Activated T-helper 17 cell treated with anti-CD3 and anti-CD28 coated beads, Interleukin-2, amount 50 U/mL, for 72 hours (primary cell): ENCODE measurements around the gene PPID. TPM values are rescaled to one million over a fixed set of nuclear protein-coding genes. Genes with fewer than 3 reads are reported as not detected.
"Not testable (repeated sequence)": the region's sequence is repeated elsewhere in the genome, so short reads cannot be mapped to it uniquely, and the experiment has no call there.

Source experiments
- ATAC-seq: fragments of 150-1000 bp; cut with Tn5 transposase; replicated peaks from 2 replicates; pipeline ENCODE4 v1.10.0; 2021; ENCODE audit warnings: mild to moderate bottlenecking, moderate library complexity
- H3K27ac Mint-ChIP-seq: one replicate; pipeline ENCODE4 v1.8.0; 2022; ENCODE audit warnings: mixed read lengths
- H3K27me3 Mint-ChIP-seq: one replicate; pipeline ENCODE4 v1.8.0; 2022; ENCODE audit warnings: mixed read lengths
- H3K36me3 Mint-ChIP-seq: one replicate; pipeline ENCODE4 v1.8.0; 2022; ENCODE audit warnings: low read depth, mild to moderate bottlenecking, mixed read lengths
- H3K4me1 Mint-ChIP-seq: one replicate; pipeline ENCODE4 v1.8.0; 2022; ENCODE audit warnings: mixed read lengths
- H3K4me3 Mint-ChIP-seq: one replicate; pipeline ENCODE4 v1.8.0; 2022; ENCODE audit warnings: mild to moderate bottlenecking, mixed read lengths
- H3K9me3 Mint-ChIP-seq: one replicate; pipeline ENCODE4 v1.8.0; 2022; ENCODE audit warnings: mixed read lengths
- total RNA-seq, 2 donors: library from RNA; stranded (reverse); gene quantifications; one replicate each; pipeline ENCODE4 v1.2.3, GENCODE V29; 2022

PPID gene
- total RNA-seq, 2 donors from 2014 or later = 54.6 to 151 TPM

DNA sequence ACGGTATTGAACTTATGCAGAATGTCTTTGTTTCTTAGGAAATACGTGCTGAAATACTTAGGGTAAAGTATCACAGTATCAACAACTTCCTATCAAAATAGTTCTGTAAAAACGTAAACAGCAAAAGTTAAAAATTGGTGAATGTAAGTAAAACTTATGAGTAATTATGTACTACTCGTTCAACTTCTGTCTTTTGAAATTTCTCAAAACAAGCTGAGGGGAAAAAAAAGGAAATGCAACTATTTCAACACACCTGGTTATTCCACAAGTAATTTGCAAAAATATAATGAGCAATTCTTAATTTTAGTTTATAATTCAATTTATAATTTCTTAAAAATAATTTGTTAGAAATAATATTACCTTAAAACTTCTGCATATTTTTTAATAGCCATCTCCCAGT is 8.3 kb downstream of the PPID start:
- Mint-ChIP-seq H3K4me3 (no peak overlapping the region), H3K4me1 (peaks cover 18% of the 10 kb centered on the region), H3K9me3 (no peaks in the 10 kb centered on the region), H3K36me3 (peaks cover 100% of the 10 kb centered on the region), H3K27me3 (no peaks in the 10 kb centered on the region), H3K27ac (no peak overlapping the region)
- no peak for ATAC-seq

DNA sequence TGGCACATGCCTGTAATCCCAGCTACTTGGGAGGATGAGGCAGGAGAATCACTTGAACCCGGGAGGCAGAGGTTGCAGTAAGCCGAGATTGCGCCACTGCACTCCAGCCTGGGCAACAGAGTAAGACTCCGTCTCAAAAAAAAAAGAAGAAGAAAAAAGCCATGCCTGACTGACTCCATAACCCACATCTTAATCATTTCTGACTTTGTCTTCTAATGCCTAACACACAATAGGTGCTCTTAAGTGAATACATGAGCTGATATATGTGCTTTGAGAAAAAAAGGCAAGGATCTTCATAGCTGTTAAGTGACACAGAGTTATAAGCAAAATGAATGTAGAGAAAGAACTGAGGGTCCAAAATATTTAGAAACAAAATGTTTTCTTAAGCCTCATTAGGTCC is 10.6 kb downstream of the PPID start:
- H3K4me3 Mint-ChIP-seq, H3K9me3 Mint-ChIP-seq, H3K27ac Mint-ChIP-seq, H3K4me1 Mint-ChIP-seq, H3K27me3 Mint-ChIP-seq, ATAC-seq: not testable (repeated sequence)
- H3K36me3 Mint-ChIP-seq = peaks cover 100% of the 10 kb centered on the region

DNA sequence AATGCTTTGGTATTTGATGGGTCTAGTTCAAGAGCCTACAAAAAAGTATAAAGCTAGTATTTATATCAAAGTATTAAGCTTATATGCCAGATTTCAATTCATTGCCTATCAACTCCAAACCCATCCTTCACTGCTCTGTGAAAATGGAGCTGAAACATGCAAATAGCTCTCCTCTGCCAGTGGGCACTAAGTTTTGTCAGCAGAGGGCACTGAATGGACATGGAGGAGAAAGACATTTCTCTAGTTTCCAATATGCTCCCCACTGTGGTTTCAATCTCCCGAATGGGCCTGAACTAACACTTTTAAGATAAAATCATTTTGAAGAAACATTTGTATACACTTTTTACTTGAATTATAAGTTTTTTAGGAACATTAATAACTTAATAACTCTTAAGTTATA is 12.4 kb downstream of the PPID start:
- Mint-ChIP-seq H3K36me3 (peaks cover 100% of the 10 kb centered on the region), H3K4me1 (no peaks in the 10 kb centered on the region), H3K27ac (no peak overlapping the region), H3K4me3 (no peak overlapping the region), H3K27me3 (no peaks in the 10 kb centered on the region), H3K9me3 (no peaks in the 10 kb centered on the region)
- ATAC-seq = no peak

DNA sequence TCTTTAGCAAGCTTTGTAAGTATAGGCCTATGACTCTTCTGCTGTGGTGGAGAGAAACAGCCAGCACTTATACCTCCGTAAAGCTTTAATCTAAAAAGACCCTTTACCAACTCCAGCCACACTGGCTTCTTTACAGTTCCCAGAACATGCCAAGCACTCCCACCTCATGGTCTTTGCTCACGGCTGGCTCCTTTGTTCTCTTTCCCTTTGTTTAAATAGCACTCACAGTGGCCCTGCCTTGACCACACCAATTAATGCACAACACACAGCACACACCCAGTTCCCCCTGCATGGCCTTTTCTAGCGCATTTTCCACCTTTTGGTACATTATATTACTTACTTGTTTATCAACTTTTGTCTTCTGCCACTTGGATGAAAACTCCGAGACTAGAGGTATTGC is 18.9 kb downstream of the PPID start:
- Mint-ChIP-seq H3K27ac (no peak overlapping the region), H3K9me3 (no peaks in the 10 kb centered on the region), H3K27me3 (no peaks in the 10 kb centered on the region), H3K4me1 (no peaks in the 10 kb centered on the region), H3K36me3 (peaks cover 60% of the 10 kb centered on the region), H3K4me3 (no peak overlapping the region)
- no peak for ATAC-seq

DNA sequence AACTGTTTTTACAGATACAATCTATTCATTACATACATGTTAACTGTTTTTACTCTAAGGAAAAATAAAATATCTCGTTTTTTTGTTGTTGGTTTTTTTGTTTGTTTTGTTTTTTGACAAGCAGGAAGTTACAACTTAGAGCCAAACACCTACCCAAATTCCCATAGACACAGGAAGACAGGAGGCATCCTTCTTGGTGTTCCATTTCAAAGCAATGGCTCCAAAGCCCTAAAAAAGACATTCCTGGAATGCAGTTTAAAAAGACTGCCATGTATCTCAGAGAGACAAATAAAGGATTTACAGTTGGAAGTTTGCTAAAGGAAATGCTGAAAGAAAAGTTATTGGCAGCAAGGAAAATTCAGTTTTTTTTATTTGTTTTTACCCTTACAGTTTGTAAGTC is 34.4 kb downstream of the PPID start:
- no peak overlapping the region for H3K27ac Mint-ChIP-seq
- no peak overlapping the region for H3K4me3 Mint-ChIP-seq
- no peak for ATAC-seq
- H3K27me3 Mint-ChIP-seq = no peaks in the 10 kb centered on the region
- peaks cover 40% of the 10 kb centered on the region for H3K36me3 Mint-ChIP-seq
- H3K9me3 Mint-ChIP-seq = no peaks in the 10 kb centered on the region
- H3K4me1 Mint-ChIP-seq = no peaks in the 10 kb centered on the region

DNA sequence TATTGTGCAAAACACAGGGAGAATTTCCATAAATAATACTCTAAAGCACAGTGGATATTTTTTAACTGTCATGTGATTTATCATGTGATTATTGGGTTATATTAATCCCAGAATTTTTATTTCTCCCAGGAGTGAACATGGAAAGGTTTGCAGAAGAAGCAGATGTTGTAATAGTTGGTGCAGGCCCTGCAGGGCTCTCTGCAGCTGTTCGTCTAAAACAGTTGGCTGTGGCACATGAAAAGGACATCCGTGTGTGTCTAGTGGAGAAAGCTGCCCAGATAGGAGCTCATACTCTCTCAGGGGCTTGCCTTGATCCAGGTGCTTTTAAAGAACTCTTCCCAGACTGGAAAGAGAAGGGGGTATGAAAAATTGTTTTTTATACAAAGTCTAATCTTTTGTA is 41.1 kb downstream of the PPID start:
- no peaks in the 10 kb centered on the region for H3K4me1 Mint-ChIP-seq
- no peak overlapping the region for H3K27ac Mint-ChIP-seq
- no peak overlapping the region for H3K4me3 Mint-ChIP-seq
- no peaks in the 10 kb centered on the region for H3K9me3 Mint-ChIP-seq
- ATAC-seq = no peak
- peaks cover 37% of the 10 kb centered on the region for H3K36me3 Mint-ChIP-seq
- H3K27me3 Mint-ChIP-seq = no peaks in the 10 kb centered on the region

DNA sequence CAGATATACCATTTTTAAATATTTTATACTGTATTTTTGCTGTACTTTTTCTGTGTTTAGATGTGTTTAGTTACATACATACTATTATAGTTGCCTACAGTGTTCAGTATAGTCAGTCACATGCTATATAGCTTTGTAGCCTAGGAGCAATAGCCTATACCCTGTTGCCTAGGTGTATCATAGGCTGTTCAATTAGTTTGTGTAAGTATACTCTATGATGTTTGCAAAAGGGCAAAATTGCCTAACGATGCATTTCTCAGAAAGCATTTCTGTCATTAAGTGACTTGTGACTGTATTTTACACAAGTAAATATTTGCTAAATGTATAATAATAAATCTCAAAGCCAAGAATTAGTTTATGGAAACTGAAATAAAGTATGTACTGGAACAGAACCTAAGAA is 41.6 kb downstream of the PPID start:
- Mint-ChIP-seq H3K4me1 (no peaks in the 10 kb centered on the region), H3K4me3 (no peak overlapping the region), H3K27ac (no peak overlapping the region), H3K36me3 (peaks cover 35% of the 10 kb centered on the region), H3K27me3 (no peaks in the 10 kb centered on the region), H3K9me3 (no peaks in the 10 kb centered on the region)
- ATAC-seq = no peak

DNA sequence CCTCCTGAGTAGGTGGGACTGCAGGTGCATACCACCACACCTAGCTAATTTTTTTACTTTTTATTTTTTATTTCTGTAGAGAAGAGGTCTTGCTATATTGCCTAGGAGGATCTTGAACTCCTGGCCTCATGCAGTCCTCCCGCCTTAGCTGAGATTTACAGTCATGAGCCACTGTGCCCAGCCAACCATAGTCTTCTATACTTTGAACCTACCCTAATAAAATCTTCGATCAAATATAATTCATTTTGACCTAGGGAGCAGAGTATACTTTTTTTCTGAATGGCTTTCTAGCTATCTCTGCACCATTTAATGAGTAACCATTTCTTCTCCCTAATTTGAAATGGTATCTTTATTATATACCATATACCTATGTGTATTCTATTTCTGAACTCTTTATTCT is 44.4 kb downstream of the PPID start:
- no peak overlapping the region for H3K4me3 Mint-ChIP-seq
- no peak overlapping the region for H3K27ac Mint-ChIP-seq
- H3K27me3 Mint-ChIP-seq = no peaks in the 10 kb centered on the region
- H3K9me3 Mint-ChIP-seq = no peaks in the 10 kb centered on the region
- H3K4me1 Mint-ChIP-seq = no peaks in the 10 kb centered on the region
- no peak for ATAC-seq
- H3K36me3 Mint-ChIP-seq = peaks cover 22% of the 10 kb centered on the region

DNA sequence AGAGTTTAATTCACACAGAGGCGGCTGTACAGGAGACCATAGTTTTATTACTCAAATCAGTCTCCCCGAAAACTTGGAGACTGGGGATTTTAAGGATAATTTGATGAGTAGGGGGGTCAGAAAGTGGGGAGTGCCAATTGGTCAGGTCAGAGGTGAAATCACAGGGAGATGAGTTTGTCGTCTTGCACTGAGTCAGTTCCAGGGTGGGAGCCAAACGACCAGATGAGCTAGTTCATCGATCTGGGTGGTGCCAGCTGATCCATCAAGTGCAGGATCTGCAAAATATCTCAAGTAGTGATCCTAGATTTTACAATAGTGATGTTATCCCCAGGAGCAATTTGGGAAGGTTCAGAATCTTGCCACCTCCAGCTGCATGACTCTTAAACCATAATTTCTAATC is 47.1 kb downstream of the PPID start:
- no peak for ATAC-seq
- Mint-ChIP-seq H3K4me1 (no peaks in the 10 kb centered on the region), H3K36me3 (peaks cover 27% of the 10 kb centered on the region), H3K27ac (no peak overlapping the region), H3K4me3 (no peak overlapping the region), H3K9me3 (no peaks in the 10 kb centered on the region), H3K27me3 (no peaks in the 10 kb centered on the region)

DNA sequence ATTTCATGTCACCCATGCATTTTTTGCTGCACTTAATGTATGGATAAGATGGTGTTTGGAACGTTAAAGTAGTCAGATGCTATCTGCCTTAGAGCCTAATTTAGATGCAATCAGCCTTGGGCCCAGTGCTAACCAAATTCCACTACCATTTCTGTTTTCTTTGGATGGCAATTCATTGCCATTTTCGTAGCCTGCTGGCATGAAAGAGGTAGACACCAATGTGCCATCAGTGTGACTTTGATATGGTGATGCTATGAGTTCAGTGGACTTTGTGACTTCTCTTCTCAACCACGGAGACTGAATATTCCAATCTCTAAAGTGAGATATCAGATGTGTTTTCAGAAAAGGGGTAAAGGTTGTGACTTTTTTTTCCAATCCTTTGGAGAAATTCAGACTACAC is 49.6 kb downstream of the PPID start:
- no peak for ATAC-seq
- Mint-ChIP-seq H3K36me3 (peaks cover 28% of the 10 kb centered on the region), H3K27ac (no peak overlapping the region), H3K4me1 (peaks cover 8% of the 10 kb centered on the region), H3K9me3 (no peaks in the 10 kb centered on the region), H3K4me3 (peak overlapping the region; percentile 99), H3K27me3 (no peaks in the 10 kb centered on the region)

DNA sequence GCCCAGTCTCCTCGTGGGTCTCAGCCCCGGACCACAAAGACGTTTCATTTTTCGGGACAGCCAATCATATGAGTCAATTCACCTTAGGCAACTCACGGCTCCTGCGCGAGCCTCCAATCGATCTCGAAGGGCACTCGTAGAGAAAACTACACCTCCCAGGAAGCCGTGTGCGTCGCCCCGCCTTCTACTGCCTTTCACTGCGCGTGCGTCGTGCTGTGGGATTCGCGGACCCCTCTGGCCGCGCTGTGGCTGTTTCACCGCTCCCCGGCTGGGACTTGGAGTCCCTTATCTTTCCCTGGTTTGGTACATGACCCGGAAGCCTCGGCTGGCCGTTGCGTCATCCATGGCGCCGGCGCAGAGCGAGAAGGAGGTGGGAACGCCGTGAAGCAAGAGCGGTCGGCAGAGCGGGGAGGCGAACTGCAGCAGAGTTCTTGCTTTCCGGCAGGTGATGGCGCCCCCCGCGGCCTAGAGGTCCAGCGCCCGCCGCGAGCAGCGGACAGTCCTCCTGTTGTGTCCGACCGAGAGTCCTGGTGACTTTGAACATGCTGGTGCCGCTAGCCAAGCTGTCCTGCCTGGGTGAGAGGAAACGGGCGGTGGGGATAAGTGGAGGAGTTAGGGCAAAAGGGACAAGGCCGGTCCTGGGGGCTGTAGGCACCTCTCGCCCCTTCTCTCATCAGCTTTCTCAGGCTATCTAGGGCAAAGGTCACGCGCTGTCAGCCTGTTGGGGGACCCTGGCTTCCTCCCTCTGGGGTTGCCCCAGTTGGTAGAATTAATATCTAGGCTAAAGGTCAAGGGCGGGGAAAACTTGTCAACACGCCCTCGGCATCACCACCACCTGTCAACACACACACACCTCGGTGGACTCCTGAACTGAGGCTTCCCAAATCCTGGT is 51.0 kb downstream of the PPID start, which contains the start of gene ETFDH:
TSS of gene ETFDH (plus strand) at position 382 of the 892 bp plus-strand sequence. CDS start at position 543, 161 bp downstream.
- Mint-ChIP-seq H3K4me3 (peak within 1 kb of the TSS; percentile 99), H3K27ac (peak within 1 kb of the TSS; percentile 99), H3K9me3 (no peaks in the 10 kb centered on the region), H3K27me3 (no peaks in the 10 kb centered on the region), H3K36me3 (peaks cover 34% of the 10 kb centered on the region), H3K4me1 (peaks cover 8% of the 10 kb centered on the region)
- ATAC-seq = peak; percentile 92

DNA sequence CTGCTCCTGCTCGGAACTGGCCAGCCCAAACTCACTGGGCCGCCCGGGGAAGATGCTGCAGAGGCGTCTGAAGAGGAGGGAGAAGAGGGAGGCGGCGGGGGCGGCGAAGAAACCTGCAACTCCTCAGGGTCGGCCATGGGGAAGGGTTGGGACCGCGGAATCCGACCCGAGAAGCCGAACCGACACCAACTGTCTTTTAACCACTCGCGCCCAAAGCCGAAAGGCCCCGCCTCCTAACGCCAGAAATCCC is 51.6 kb downstream of the PPID start, which contains the start of gene C4orf46:
TSS of gene C4orf46 (minus strand) at position 223 of the 250 bp plus-strand sequence. CDS start at position 137, 86 bp downstream.
- H3K27ac Mint-ChIP-seq = peak within 1 kb of the TSS; percentile 99
- no peaks in the 10 kb centered on the region for H3K9me3 Mint-ChIP-seq
- H3K4me3 Mint-ChIP-seq = peak within 1 kb of the TSS; percentile 99
- peaks cover 8% of the 10 kb centered on the region for H3K4me1 Mint-ChIP-seq
- no peak for ATAC-seq
- no peaks in the 10 kb centered on the region for H3K27me3 Mint-ChIP-seq
- H3K36me3 Mint-ChIP-seq = peaks cover 34% of the 10 kb centered on the region

DNA sequence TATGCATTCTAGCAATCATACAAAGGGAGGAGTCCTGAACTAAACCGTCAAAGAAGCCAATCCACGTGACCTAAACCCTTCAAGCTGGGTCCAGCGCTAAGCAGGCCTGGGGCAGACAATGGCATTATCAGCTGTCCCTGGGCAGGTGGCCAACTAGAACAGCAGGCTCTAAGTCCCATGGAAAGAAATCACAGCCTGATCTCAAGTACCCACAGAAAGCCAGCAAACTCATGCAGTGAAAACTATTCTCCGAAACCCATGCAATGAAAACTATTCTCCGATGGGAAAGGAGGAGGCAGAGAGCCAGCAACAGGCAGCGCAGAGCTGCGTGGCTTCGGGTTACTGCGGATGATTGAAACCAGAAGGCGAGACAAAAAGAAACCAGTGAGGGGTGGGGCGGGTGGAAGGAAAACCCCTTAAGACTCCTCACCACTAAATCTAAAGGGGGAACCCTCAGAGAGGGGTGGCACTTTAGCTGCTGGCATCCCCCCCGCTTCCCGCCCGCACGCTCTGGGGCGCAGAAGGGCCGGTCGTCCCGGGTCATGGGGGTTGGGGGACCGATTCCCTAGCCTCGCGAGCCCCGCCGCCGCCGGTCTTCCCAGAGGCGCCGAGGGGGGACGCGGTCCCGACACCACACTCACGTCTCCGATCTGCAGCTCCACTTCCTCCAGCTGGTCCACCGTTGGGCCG is 52.1 kb downstream of the PPID start:
- Mint-ChIP-seq H3K36me3 (peaks cover 34% of the 10 kb centered on the region), H3K4me1 (peaks cover 8% of the 10 kb centered on the region), H3K27me3 (no peaks in the 10 kb centered on the region), H3K9me3 (no peaks in the 10 kb centered on the region), H3K4me3 (peak overlapping the region; percentile 99), H3K27ac (peak overlapping the region; percentile 99)
- ATAC-seq = peak; percentile 34

DNA sequence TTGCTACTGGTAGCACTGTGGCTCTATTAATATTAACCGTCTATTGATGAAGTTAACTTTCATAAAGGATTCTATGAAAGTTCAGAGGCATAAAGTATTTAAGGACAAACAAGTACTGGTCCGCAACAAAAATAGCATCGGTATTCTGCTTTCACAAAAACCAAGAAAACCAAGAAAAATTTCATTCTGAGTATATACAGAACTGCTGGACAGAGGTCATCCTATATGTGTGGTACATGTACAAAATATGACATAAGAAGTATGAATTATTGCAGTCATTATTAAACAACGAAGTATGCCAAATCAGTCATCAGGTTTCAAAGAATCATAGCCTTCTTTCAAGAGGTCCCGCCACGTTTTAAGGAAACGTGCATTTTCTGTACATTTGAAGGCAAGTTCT is 53.9 kb downstream of the PPID start:
- H3K9me3 Mint-ChIP-seq = no peaks in the 10 kb centered on the region
- peak overlapping the region; percentile 25 for H3K4me3 Mint-ChIP-seq
- ATAC-seq = no peak
- no peaks in the 10 kb centered on the region for H3K27me3 Mint-ChIP-seq
- H3K27ac Mint-ChIP-seq = no peak overlapping the region
- peaks cover 34% of the 10 kb centered on the region for H3K36me3 Mint-ChIP-seq
- peaks cover 8% of the 10 kb centered on the region for H3K4me1 Mint-ChIP-seq

DNA sequence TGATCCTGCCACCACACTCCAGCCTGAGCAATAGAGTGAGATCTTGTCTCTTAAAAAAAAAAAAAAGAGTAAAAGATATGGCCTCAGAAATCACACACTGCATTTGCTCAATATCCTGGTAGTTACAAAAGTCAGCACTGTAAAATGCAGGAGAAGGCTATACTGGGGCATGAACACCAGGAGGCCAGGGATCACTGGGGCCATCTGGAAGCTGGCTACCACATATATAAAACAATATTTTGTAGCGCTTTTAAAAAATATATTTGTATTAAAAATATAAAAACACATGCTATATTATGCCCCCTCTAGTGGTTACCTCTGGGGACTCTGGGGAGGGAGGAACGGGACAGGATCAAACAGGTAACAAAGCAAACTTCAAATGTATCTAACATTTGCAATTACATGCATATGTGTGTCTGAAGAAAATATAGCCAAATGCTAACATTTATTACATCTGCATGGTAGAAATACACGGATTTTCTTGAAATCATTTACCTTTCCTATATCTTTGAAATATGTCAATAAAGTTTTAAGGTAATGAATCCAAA is 55.5 kb downstream of the PPID start:
- peaks cover 34% of the 10 kb centered on the region for H3K36me3 Mint-ChIP-seq
- no peak overlapping the region for H3K4me3 Mint-ChIP-seq
- H3K4me1 Mint-ChIP-seq = peaks cover 14% of the 10 kb centered on the region
- no peaks in the 10 kb centered on the region for H3K9me3 Mint-ChIP-seq
- H3K27ac Mint-ChIP-seq = no peak overlapping the region
- H3K27me3 Mint-ChIP-seq = no peaks in the 10 kb centered on the region
- ATAC-seq = no peak
